Measurements from ENCODE around the gene PHRF1. TPM values are rescaled to one million over a fixed set of nuclear protein-coding genes. Genes with fewer than 3 reads are reported as not detected.

Gene PHRF1
- total RNA-seq, 2 donors from 2014 or later: 12.4 to 14.2 TPM

- DNase-seq (ENCODE audit: low spot score): no peak
- no peak for TF ChIP-seq CTCF (IDR thresholded peaks at IDR 0.05)
- H3K36me3 ChIP-seq: no peaks in the 10 kb centered on the region
- no peaks in the 10 kb centered on the region for H3K27me3 ChIP-seq
- H3K9me3 ChIP-seq: no peaks in the 10 kb centered on the region
- no peak overlapping the region for H3K4me3 ChIP-seq
- H3K4me1 ChIP-seq: peaks cover 0 to 23% of the 10 kb centered on the region in 2 donors
- no peak overlapping the region for H3K27ac ChIP-seq
Observed at GRCh38 chr11:618856-619627, 42.8 kb downstream of the PHRF1 start.

- no peak for TF ChIP-seq CTCF (IDR thresholded peaks at IDR 0.05)
- Histone ChIP-seq H3K27ac (no peak overlapping the region), H3K9me3 (no peaks in the 10 kb centered on the region), H3K27me3 (no peaks in the 10 kb centered on the region), H3K4me3 (no peak overlapping the region), H3K4me1 (peaks cover 0 to 17% of the 10 kb centered on the region in 2 donors), H3K36me3 (no peaks in the 10 kb centered on the region)
- no peak for DNase-seq (ENCODE audit: low spot score)
Observed at GRCh38 chr11:619628-620050, 43.4 kb downstream of the PHRF1 start.

GRCh38 chr11:620201-620600 lies 43.9 kb downstream of the PHRF1 start:
- H3K4me1 ChIP-seq: peaks cover 0 to 11% of the 10 kb centered on the region in 2 donors
- H3K36me3 ChIP-seq: no peaks in the 10 kb centered on the region
- no peak overlapping the region for H3K27ac ChIP-seq
- no peaks in the 10 kb centered on the region for H3K27me3 ChIP-seq
- no peak for DNase-seq (ENCODE audit: low spot score)
- H3K4me3 ChIP-seq: no peak overlapping the region
- TF ChIP-seq CTCF (IDR thresholded peaks at IDR 0.05): no peak
- no peaks in the 10 kb centered on the region for H3K9me3 ChIP-seq

- no peak for DNase-seq (ENCODE audit: low spot score)
- H3K27me3 ChIP-seq: peaks cover 0 to 3% of the 10 kb centered on the region in 2 donors
- no peak overlapping the region for H3K4me3 ChIP-seq
- H3K4me1 ChIP-seq: peaks cover 0 to 6% of the 10 kb centered on the region in 2 donors
- no peak overlapping the region for H3K27ac ChIP-seq
- no peaks in the 10 kb centered on the region for H3K36me3 ChIP-seq
- TF ChIP-seq CTCF (IDR thresholded peaks at IDR 0.05): no peak
- no peaks in the 10 kb centered on the region for H3K9me3 ChIP-seq
Observed at GRCh38 chr11:620935-621814, 44.9 kb downstream of the PHRF1 start.

- no peaks in the 10 kb centered on the region for H3K36me3 ChIP-seq
- H3K27me3 ChIP-seq: peaks cover 0 to 3% of the 10 kb centered on the region in 2 donors
- no peaks in the 10 kb centered on the region for H3K9me3 ChIP-seq
- no peak for TF ChIP-seq CTCF (IDR thresholded peaks at IDR 0.05)
- H3K4me1 ChIP-seq: peaks cover 0 to 5% of the 10 kb centered on the region in 2 donors
- no peak overlapping the region for H3K27ac ChIP-seq
- no peak for DNase-seq (ENCODE audit: low spot score)
- no peak overlapping the region for H3K4me3 ChIP-seq
Observed at GRCh38 chr11:621838-622237, 45.6 kb downstream of the PHRF1 start.

All from right atrium auricular region (tissue), 2 donors.